Loucy (cell line): ENCODE data around the gene KMT2E.

Experiments
- H2AFZ ChIP-seq: fragments of 200-600 bp; sonication (generic); 2 replicates; pipeline ENCODE4 v1.6.0; 2016; ENCODE audit warnings: antibody characterized with exemption, mild to moderate bottlenecking, low read length, moderate library complexity
- H3F3A ChIP-seq: fragments of 200-600 bp; 2 replicates; pipeline ENCODE4 v1.6.0; 2016; ENCODE audit warnings: antibody characterized with exemption, low read depth, mild to moderate bottlenecking
- H3K27me3 ChIP-seq: fragments of 200-600 bp; sonication (generic); 2 replicates; pipeline ENCODE4 v1.6.1; 2014; ENCODE audit warnings: low read length, mild to moderate bottlenecking; ENCODE audit not compliant: insufficient read depth, poor library complexity, severe bottlenecking
- H3K36me3 ChIP-seq: fragments of 200-600 bp; sonication (generic); 2 replicates; pipeline ENCODE4 v1.6.1; 2016; ENCODE audit warnings: low read length; ENCODE audit not compliant: insufficient read depth
- H3K4me1 ChIP-seq: fragments of 200-600 bp; sonication (generic); 2 replicates; pipeline ENCODE4 v1.5.1; 2014; ENCODE audit warnings: low read length, mild to moderate bottlenecking; ENCODE audit not compliant: insufficient read depth, poor library complexity, severe bottlenecking
- H3K4me2 ChIP-seq: fragments of 200-600 bp; sonication (generic); 2 replicates; pipeline ENCODE4 v1.6.0; 2014; ENCODE audit warnings: antibody characterized with exemption, low read length, low read depth, mild to moderate bottlenecking; ENCODE audit not compliant: poor library complexity, severe bottlenecking
- H3K4me3 ChIP-seq: fragments of 200-600 bp; sonication (generic); 2 replicates; pipeline ENCODE4 v1.5.1; 2014; ENCODE audit warnings: low read length, mild to moderate bottlenecking, mixed read lengths; ENCODE audit not compliant: poor library complexity, severe bottlenecking
- H3K79me2 ChIP-seq: fragments of 200-600 bp; sonication (generic); 2 replicates; pipeline ENCODE4 v1.6.1; 2014; ENCODE audit warnings: low read length; ENCODE audit not compliant: insufficient read depth
- H3K9ac ChIP-seq: fragments of 200-600 bp; sonication (generic); 2 replicates; pipeline ENCODE4 v1.6.0; 2014; ENCODE audit warnings: mild to moderate bottlenecking, low read depth, low read length, moderate library complexity; ENCODE audit not compliant: poor library complexity, severe bottlenecking
- H3K9me2 ChIP-seq: fragments of 200-600 bp; sonication (generic); replicated peaks from 2 replicates; pipeline ENCODE4 v1.6.1; 2016; ENCODE audit warnings: low read depth, low read length, mixed read lengths
- H3K9me3 ChIP-seq: fragments of 200-600 bp; sonication (generic); 2 replicates; pipeline ENCODE4 v1.6.1; 2014; ENCODE audit warnings: mild to moderate bottlenecking, antibody characterized with exemption, low read length, low read depth; ENCODE audit not compliant: insufficient read depth
- H4K20me1 ChIP-seq: fragments of 200-600 bp; sonication (generic); 2 replicates; pipeline ENCODE4 v1.6.0; 2014; ENCODE audit warnings: antibody characterized with exemption, low read length, mild to moderate bottlenecking; ENCODE audit not compliant: insufficient read depth, poor library complexity, severe bottlenecking
- CTCF ChIP-seq: fragments of 200-600 bp; sonication (generic); conservative IDR thresholded peaks from 2 replicates; pipeline ENCODE4 v1.5.1; 2014; ENCODE audit warnings: mild to moderate bottlenecking, antibody characterized with exemption, low read length
- EZH2phosphoT487 ChIP-seq: fragments of 200-600 bp; IDR thresholded peaks from 2 replicates; pipeline ENCODE4 v1.6.1; 2018; ENCODE audit warnings: antibody characterized with exemption, mild to moderate bottlenecking, moderate library complexity, borderline replicate concordance

KMT2E gene

GRCh38 chr7:105151152-105151551 lies 137.1 kb downstream of the KMT2E start:
- Histone ChIP-seq H3K27me3 (no peaks in the 10 kb centered on the region), H4K20me1 (no peaks in the 10 kb centered on the region), H3K9me3 (no peaks in the 10 kb centered on the region), H3K9ac (no peak overlapping the region), H3K4me3 (no peak overlapping the region), H3K4me1 (peaks cover 15% of the 10 kb centered on the region), H3K36me3 (peaks cover 25% of the 10 kb centered on the region; the same call in 1 of the 2 replicates), H2AFZ (no peak overlapping the region), H3F3A (no peaks in the 10 kb centered on the region), H3K9me2 (no peaks in the 10 kb centered on the region), H3K79me2 (no peaks in the 10 kb centered on the region), H3K4me2 (no peak overlapping the region)
- TF ChIP-seq EZH2phosphoT487 (no peak), CTCF (no peak)

GRCh38 chr7:105153531-105153930 lies 139.5 kb downstream of the KMT2E start:
- TF ChIP-seq CTCF: no peak
- no peak for TF ChIP-seq EZH2phosphoT487

GRCh38 chr7:105154084-105154483 lies 140.1 kb downstream of the KMT2E start:
- peaks cover 28% of the 10 kb centered on the region; the same call in 1 of the 2 replicates for H3K36me3 ChIP-seq
- H3K9me2 ChIP-seq: no peaks in the 10 kb centered on the region
- no peaks in the 10 kb centered on the region for H3K9me3 ChIP-seq
- H3F3A ChIP-seq: no peaks in the 10 kb centered on the region
- H4K20me1 ChIP-seq: no peaks in the 10 kb centered on the region
- H3K4me2 ChIP-seq: no peak overlapping the region
- H3K27me3 ChIP-seq: no peaks in the 10 kb centered on the region
- no peak overlapping the region for H2AFZ ChIP-seq
- no peaks in the 10 kb centered on the region for H3K79me2 ChIP-seq
- peaks cover 15% of the 10 kb centered on the region for H3K4me1 ChIP-seq
- H3K9ac ChIP-seq: no peak overlapping the region
- no peak overlapping the region for H3K4me3 ChIP-seq
- TF ChIP-seq CTCF: no peak
- TF ChIP-seq EZH2phosphoT487: no peak

More at GRCh38 chr7:105153531-105153930, 139.5 kb downstream of the KMT2E start:
- Histone ChIP-seq H3K4me1 (peaks cover 15% of the 10 kb centered on the region), H3K36me3 (peaks cover 28% of the 10 kb centered on the region; the same call in 1 of the 2 replicates), H3K9ac (no peak overlapping the region), H3K79me2 (no peaks in the 10 kb centered on the region), H3K9me3 (no peaks in the 10 kb centered on the region), H3F3A (no peaks in the 10 kb centered on the region), H3K4me2 (no peak overlapping the region), H3K27me3 (no peaks in the 10 kb centered on the region), H3K9me2 (no peaks in the 10 kb centered on the region), H2AFZ (no peak overlapping the region), H3K4me3 (no peak overlapping the region), H4K20me1 (no peaks in the 10 kb centered on the region)
